ENCODE measurements around the gene GBGT1.
"Not testable (repeated sequence)": the region's sequence is repeated elsewhere in the genome, so short reads cannot be mapped to it uniquely, and the experiment has no call there.

GBGT1 gene

DNA sequence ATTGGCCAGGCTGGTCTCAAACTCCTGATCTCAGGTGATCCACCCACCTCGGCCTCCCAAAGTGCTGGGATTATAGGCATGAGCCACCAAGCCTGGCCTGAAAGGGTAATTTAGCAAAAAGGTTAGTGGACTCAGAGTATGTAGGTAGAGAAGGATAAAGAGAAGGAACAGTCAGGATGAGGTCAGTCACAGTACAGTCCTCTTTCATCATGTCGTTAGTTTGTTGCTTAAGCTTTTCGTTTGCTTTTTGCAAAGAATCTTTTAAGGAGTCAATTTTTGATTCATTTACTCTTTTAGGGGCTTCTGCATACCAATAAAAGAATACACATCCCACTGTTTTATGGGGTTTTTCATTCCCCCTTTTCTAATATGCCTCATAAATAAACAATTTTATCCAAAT is 17.8 kb upstream of the GBGT1 start:
- H3K4me3 ChIP-seq (ENCODE audit: low read depth, low read length) = no peak overlapping the region
- DNase-seq (ENCODE audit: low read depth) = no peak
- TF ChIP-seq, protein P1, sequence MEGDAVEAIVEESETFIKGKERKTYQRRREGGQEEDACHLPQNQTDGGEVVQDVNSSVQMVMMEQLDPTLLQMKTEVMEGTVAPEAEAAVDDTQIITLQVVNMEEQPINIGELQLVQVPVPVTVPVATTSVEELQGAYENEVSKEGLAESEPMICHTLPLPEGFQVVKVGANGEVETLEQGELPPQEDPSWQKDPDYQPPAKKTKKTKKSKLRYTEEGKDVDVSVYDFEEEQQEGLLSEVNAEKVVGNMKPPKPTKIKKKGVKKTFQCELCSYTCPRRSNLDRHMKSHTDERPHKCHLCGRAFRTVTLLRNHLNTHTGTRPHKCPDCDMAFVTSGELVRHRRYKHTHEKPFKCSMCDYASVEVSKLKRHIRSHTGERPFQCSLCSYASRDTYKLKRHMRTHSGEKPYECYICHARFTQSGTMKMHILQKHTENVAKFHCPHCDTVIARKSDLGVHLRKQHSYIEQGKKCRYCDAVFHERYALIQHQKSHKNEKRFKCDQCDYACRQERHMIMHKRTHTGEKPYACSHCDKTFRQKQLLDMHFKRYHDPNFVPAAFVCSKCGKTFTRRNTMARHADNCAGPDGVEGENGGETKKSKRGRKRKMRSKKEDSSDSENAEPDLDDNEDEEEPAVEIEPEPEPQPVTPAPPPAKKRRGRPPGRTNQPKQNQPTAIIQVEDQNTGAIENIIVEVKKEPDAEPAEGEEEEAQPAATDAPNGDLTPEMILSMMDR (IDR thresholded peaks at IDR 0.05; ENCODE audit: control insufficient read depth, extremely low read depth, insufficient read depth) = no peak

GRCh38 chr9:133180953-133181352 is 17.2 kb upstream of the GBGT1 start:
- H3K4me3 ChIP-seq (ENCODE audit: low read depth, low read length) = no peak overlapping the region
- TF ChIP-seq, protein P1 (IDR thresholded peaks at IDR 0.05; ENCODE audit: control insufficient read depth, extremely low read depth, insufficient read depth) = no peak
- no peak for DNase-seq (ENCODE audit: low read depth)

DNA sequence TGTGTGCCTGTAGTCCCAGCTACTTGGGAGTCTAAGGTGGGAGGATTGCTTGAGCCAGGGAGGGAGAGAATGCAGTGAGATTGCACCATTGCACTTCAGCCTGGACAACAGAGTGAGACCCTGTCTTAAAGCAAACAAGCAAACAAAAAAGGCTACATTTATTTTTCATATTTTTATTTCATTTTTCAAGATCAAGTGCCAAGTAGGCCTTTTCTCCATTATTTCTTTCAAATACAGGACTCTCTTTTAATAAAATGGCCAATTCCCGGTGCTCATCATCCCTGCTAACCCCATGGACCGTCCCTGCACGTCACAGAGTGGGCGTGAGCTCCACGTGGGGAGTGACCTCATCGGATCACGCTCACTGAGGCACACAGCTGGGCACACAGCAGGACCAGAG is 9.3 kb upstream of the GBGT1 start:
- TF ChIP-seq, protein P1 (IDR thresholded peaks at IDR 0.05; ENCODE audit: control insufficient read depth, extremely low read depth, insufficient read depth) = no peak
- no peak overlapping the region for H3K4me3 ChIP-seq (ENCODE audit: low read depth, low read length)

GRCh38 chr9:133171161-133171961 is 7.6 kb upstream of the GBGT1 start:
- no peak for DNase-seq (ENCODE audit: low read depth)
- TF ChIP-seq, protein P1 (IDR thresholded peaks at IDR 0.05; ENCODE audit: control insufficient read depth, extremely low read depth, insufficient read depth) = no peak
- no peak overlapping the region for H3K4me3 ChIP-seq (ENCODE audit: low read depth, low read length)

More for the DNA sequence above, 9.3 kb upstream of the GBGT1 start:
- DNase-seq (ENCODE audit: low read depth) = no peak

GRCh38 chr9:133170716-133171115 is 7.0 kb upstream of the GBGT1 start:
- no peak for DNase-seq (ENCODE audit: low read depth)
- H3K4me3 ChIP-seq (ENCODE audit: low read depth, low read length) = no peak overlapping the region
- TF ChIP-seq, protein P1 (IDR thresholded peaks at IDR 0.05; ENCODE audit: control insufficient read depth, extremely low read depth, insufficient read depth) = no peak

DNA sequence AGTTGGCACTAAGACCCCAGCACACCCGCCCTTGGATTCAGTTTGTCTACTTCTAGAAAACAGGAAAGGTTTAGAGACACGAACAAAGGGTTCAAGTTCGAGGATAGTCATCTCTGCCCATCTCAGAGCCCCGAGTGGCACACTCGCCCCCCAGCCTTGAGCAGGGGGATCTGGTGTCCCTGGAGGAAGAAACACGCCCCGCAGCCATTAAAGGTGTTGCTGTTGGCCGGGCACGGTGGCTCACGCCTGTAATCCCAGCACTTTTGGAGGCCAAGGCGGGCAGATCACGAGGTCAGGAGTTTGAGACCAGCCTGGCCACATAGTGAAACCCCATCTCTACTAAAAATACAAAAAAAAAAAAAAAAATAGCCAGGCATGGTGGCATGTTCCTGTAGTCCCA is 6.0 kb upstream of the GBGT1 start:
- H3K4me3 ChIP-seq (ENCODE audit: low read depth, low read length); DNase-seq (ENCODE audit: low read depth): not testable (repeated sequence)

DNA sequence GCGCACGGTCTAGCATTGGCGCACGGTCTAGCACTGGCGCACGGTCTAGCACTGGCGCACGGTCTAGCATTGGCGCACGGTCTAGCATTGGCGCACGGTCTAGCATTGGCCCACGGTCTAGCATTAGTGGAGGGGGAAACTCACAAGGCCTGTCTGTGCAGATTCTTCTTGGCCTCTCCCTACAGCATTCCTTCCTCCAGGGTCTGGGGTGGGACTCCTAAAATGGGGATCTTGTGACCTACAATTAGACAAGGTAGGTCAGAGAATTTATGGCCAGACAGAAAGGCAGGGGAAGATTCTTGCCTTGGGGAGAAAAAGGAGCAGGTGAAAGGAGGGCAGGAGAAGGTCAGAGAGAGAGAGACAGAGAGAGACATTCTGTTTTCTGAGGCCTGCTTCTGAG is 5.4 kb upstream of the GBGT1 start:
- H3K4me3 ChIP-seq (ENCODE audit: low read depth, low read length) = no peak overlapping the region
- TF ChIP-seq, protein P1 (IDR thresholded peaks at IDR 0.05; ENCODE audit: control insufficient read depth, extremely low read depth, insufficient read depth) = no peak
- no peak for DNase-seq (ENCODE audit: low read depth)

Measured in LNCaP clone FGC (cell line).